PC-9 (cell line): ENCODE measurements around the gene ROM1.
"Not testable (repeated sequence)": the region's sequence is repeated elsewhere in the genome, so short reads cannot be mapped to it uniquely, and the experiment has no call there.

Experiments
- EZH2 ChIP-seq: fragments of 200-600 bp; sonication (generic); IDR thresholded peaks from 2 replicates; pipeline ENCODE4 v1.8.0; 2017; ENCODE audit warnings: antibody characterized with exemption, low read depth
- TF ChIP-seq, protein P1 (sequence below): fragments of 200-600 bp; sonication (generic); conservative IDR thresholded peaks from 2 replicates; pipeline ENCODE4 v1.6.1; 2017; ENCODE audit warnings: mixed run types, antibody characterized with exemption, mild to moderate bottlenecking, moderate library complexity

DNA sequence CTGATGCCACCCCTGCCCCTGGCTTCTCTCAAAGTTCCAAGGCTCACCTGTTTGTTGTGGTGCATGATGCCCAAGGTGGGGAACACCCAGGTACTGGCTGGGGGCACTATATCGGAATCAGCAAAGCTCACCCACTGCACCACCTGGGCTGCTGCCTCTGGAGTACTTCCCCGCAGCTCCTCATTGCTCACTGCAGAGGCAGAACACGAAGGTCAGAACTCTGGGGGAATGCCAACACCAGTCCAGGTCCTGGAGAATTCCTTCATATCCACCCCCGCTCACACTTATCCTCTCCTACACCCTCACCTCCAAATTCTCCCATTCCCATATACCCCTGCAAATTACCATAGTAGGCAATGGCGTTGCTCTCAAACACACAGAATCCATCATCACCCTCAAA lies 41.6 kb upstream of the ROM1 start:
- TF ChIP-seq, protein P1, sequence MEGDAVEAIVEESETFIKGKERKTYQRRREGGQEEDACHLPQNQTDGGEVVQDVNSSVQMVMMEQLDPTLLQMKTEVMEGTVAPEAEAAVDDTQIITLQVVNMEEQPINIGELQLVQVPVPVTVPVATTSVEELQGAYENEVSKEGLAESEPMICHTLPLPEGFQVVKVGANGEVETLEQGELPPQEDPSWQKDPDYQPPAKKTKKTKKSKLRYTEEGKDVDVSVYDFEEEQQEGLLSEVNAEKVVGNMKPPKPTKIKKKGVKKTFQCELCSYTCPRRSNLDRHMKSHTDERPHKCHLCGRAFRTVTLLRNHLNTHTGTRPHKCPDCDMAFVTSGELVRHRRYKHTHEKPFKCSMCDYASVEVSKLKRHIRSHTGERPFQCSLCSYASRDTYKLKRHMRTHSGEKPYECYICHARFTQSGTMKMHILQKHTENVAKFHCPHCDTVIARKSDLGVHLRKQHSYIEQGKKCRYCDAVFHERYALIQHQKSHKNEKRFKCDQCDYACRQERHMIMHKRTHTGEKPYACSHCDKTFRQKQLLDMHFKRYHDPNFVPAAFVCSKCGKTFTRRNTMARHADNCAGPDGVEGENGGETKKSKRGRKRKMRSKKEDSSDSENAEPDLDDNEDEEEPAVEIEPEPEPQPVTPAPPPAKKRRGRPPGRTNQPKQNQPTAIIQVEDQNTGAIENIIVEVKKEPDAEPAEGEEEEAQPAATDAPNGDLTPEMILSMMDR: not testable (repeated sequence)
- not testable (repeated sequence) for TF ChIP-seq EZH2
